ENCODE data around the gene RAB7A.

Gene RAB7A

GRCh38 chr3:128702391-128702790 lies 23.6 kb upstream of the RAB7A start:
- no peak for TF ChIP-seq CTCF (IDR thresholded peaks at IDR 0.05; ENCODE audit: insufficient read depth, low read depth, low read length, missing control alignments)
- DNase-seq (ENCODE audit: low read depth), result peak; percentile 56
- H3K4me3 ChIP-seq (ENCODE audit: low read length), result no peak overlapping the region

- no peak for DNase-seq (ENCODE audit: low read depth)
- H3K4me3 ChIP-seq (ENCODE audit: low read length), result no peak overlapping the region
- no peak for TF ChIP-seq CTCF (IDR thresholded peaks at IDR 0.05; ENCODE audit: insufficient read depth, low read depth, low read length, missing control alignments)
Observed at GRCh38 chr3:128703561-128703960, 22.4 kb upstream of the RAB7A start.

GRCh38 chr3:128706086-128706615 lies 19.8 kb upstream of the RAB7A start:
- no peak for TF ChIP-seq CTCF (IDR thresholded peaks at IDR 0.05; ENCODE audit: insufficient read depth, low read depth, low read length, missing control alignments)
- peak; percentile 40 for DNase-seq (ENCODE audit: low read depth)
- H3K4me3 ChIP-seq (ENCODE audit: low read length), result no peak overlapping the region

GRCh38 chr3:128707928-128708494 lies 18.0 kb upstream of the RAB7A start:
- no peak for DNase-seq (ENCODE audit: low read depth)
- no peak for TF ChIP-seq CTCF (IDR thresholded peaks at IDR 0.05; ENCODE audit: insufficient read depth, low read depth, low read length, missing control alignments)
- no peak overlapping the region for H3K4me3 ChIP-seq (ENCODE audit: low read length)

GRCh38 chr3:128709038-128709437 lies 16.9 kb upstream of the RAB7A start:
- no peak for TF ChIP-seq CTCF (IDR thresholded peaks at IDR 0.05; ENCODE audit: insufficient read depth, low read depth, low read length, missing control alignments)
- H3K4me3 ChIP-seq (ENCODE audit: low read length), result no peak overlapping the region
- no peak for DNase-seq (ENCODE audit: low read depth)

GRCh38 chr3:128709506-128710210 lies 16.3 kb upstream of the RAB7A start:
- DNase-seq (ENCODE audit: low read depth), result peak; percentile 97

More at GRCh38 chr3:128709506-128710210, 16.3 kb upstream of the RAB7A start:
- no peak for TF ChIP-seq CTCF (IDR thresholded peaks at IDR 0.05; ENCODE audit: insufficient read depth, low read depth, low read length, missing control alignments)
- H3K4me3 ChIP-seq (ENCODE audit: low read length), result no peak overlapping the region
